GM19463 (cell line): ENCODE measurements around the gene NPDC1.

Experiments used
- ATAC-seq: cut with Tn5 transposase; IDR thresholded peaks from one replicate; pipeline ENCODE4 v1.9.1; 2021; ENCODE audit warnings: mild to moderate bottlenecking, moderate library complexity; ENCODE audit not compliant: unreplicated experiment

Gene NPDC1

GRCh38 chr9:137057545-137057944, 11.6 kb upstream of the NPDC1 start:
- ATAC-seq: no peak

GRCh38 chr9:137056739-137057415, 10.9 kb upstream of the NPDC1 start:
- ATAC-seq: no peak

- ATAC-seq: no peak
Observed at GRCh38 chr9:137055385-137056364, 9.7 kb upstream of the NPDC1 start.

GRCh38 chr9:137054932-137055384, 9.0 kb upstream of the NPDC1 start:
- no peak for ATAC-seq

GRCh38 chr9:137053944-137054931, 8.3 kb upstream of the NPDC1 start, which contains the start of gene ENTPD2:
Gene ENTPD2 (minus strand): TSS chr9:137054061. CDS start chr9:137053997, 64 bp downstream.
- no peak for ATAC-seq

- ATAC-seq: no peak
Observed at GRCh38 chr9:137052998-137053943, 7.3 kb upstream of the NPDC1 start.

GRCh38 chr9:137052293-137052692, 6.3 kb upstream of the NPDC1 start:
- no peak for ATAC-seq

GRCh38 chr9:137051145-137051724, 5.3 kb upstream of the NPDC1 start:
- no peak for ATAC-seq

GRCh38 chr9:137050570-137050969, 4.6 kb upstream of the NPDC1 start:
- no peak for ATAC-seq

- ATAC-seq: no peak
Observed at GRCh38 chr9:137049544-137050449, 3.8 kb upstream of the NPDC1 start.

- ATAC-seq: no peak
Observed at GRCh38 chr9:137048655-137049543, 2.9 kb upstream of the NPDC1 start.

- ATAC-seq: no peak
Observed at GRCh38 chr9:137045294-137046087, 486 bp downstream of the NPDC1 start.

- no peak for ATAC-seq
Observed at GRCh38 chr9:137044502-137045177, 1.3 kb downstream of the NPDC1 start.

GRCh38 chr9:137044037-137044436, 1.9 kb downstream of the NPDC1 start:
- no peak for ATAC-seq
